GM12878 (cell line): ENCODE data around the gene FRMPD2. TPM values are rescaled to one million over a fixed set of nuclear protein-coding genes. Genes with fewer than 3 reads are reported as not detected.

Source experiments
- ATAC-seq: fragments of 200-7000 bp; cut with Tn5 transposase; 3 replicates; pipeline ENCODE4 v1.9.1; 2020; ENCODE audit warnings: mild to moderate bottlenecking, moderate library complexity
- BruUV-seq: library from RNA; stranded (reverse); fragments of 400-500 nt; replicated peaks from 2 replicates; lab custom pipeline; 2021; lab: Mats Ljungman, UMichigan
- CTCF ChIA-PET: fragments of 300-600 bp; sonication (Branson Sonifier 250); formaldehyde crosslinking; extraction: SDS; loops from one replicate; lab custom pipeline; 2021; ENCODE audit warnings: inconsistent platforms; lab: Yijun Ruan, JAX
- POLR2A ChIA-PET: fragments of 350-600 bp; formaldehyde crosslinking; extraction: SDS; loops from one replicate; lab custom pipeline; 2021; ENCODE audit warnings: inconsistent platforms; lab: Charles Lee
- RAD21 ChIA-PET: fragments of 300-600 bp; sonication (Branson Sonifier 250); formaldehyde crosslinking; loops from one replicate; lab custom pipeline; 2023; ENCODE audit warnings: antibody characterized with exemption; ENCODE audit not compliant: unreplicated experiment; lab: Charles Lee
- SMC1A ChIA-PET: fragments of 300-600 bp; sonication (Branson Sonifier 250); formaldehyde crosslinking; loops from one replicate; lab custom pipeline; 2023; ENCODE audit not compliant: unreplicated experiment, uncharacterized antibody; lab: Charles Lee
- DNase-seq: peaks from one replicate; pipeline ENCODE4 v3.0.0-alpha.2; 2011; ENCODE audit warnings: low read depth, low spot score
- FAIRE-seq: peaks from 3 replicates; lab custom pipeline; 2011; peaks lifted over from hg19 to GRCh38; lab: Jason Lieb, UNC
- H2AFZ ChIP-seq: 2 replicates; pipeline ENCODE4 v1.6.0; 2011; ENCODE audit warnings: low read depth, low read length, control low read depth; ENCODE audit not compliant: control insufficient read depth
- H3K27ac ChIP-seq: 2 replicates; pipeline ENCODE4 v1.5.1; 2011; ENCODE audit warnings: control low read depth; ENCODE audit not compliant: control insufficient read depth, insufficient read depth
- H3K27me3 ChIP-seq, 2 experiments: replicated peaks in 1 of 2; 2 replicates each; pipeline versions ENCODE4 v1.6.0 to v1.6.1; 2011; ENCODE audit warnings: low read length in 1 of 2; ENCODE audit not compliant: control insufficient read depth in 2 of 2, insufficient read depth in 2 of 2
- H3K36me3 ChIP-seq, 2 experiments: 2 replicates each; pipeline ENCODE4 v1.5.1; 2011; ENCODE audit warnings: low read length in 1 of 2; ENCODE audit not compliant: control insufficient read depth in 2 of 2, insufficient read depth in 2 of 2
- H3K4me1 ChIP-seq: 2 replicates; pipeline ENCODE4 v1.6.1; 2011; ENCODE audit warnings: mild to moderate bottlenecking, low read length, moderate library complexity, mixed read lengths; ENCODE audit not compliant: control insufficient read depth, insufficient read depth
- H3K4me2 ChIP-seq: 2 replicates; pipeline ENCODE4 v1.6.0; 2011; ENCODE audit warnings: control low read depth; ENCODE audit not compliant: control insufficient read depth, insufficient read depth
- H3K4me3 ChIP-seq: fragments of 200-600 bp; sonication (generic); 2 replicates; pipeline ENCODE4 v1.5.1; 2016
- H3K79me2 ChIP-seq: 2 replicates; pipeline ENCODE4 v1.6.0; 2011; ENCODE audit warnings: low read length; ENCODE audit not compliant: control insufficient read depth, insufficient read depth
- H3K9ac ChIP-seq: 2 replicates; pipeline ENCODE4 v1.8.0; 2011; ENCODE audit warnings: low read length, control low read depth, mixed read lengths; ENCODE audit not compliant: control insufficient read depth, insufficient read depth
- H3K9me3 ChIP-seq: replicated peaks from 3 replicates; pipeline ENCODE4 v1.5.1; 2011; ENCODE audit warnings: mild to moderate bottlenecking, low read length; ENCODE audit not compliant: control insufficient read depth, insufficient read depth
- H4K20me1 ChIP-seq: 2 replicates; pipeline ENCODE4 v1.6.0; 2011; ENCODE audit not compliant: control insufficient read depth, insufficient read depth
- BMI1 ChIP-seq: fragments of 450-650 bp; IDR thresholded peaks from 2 replicates; pipeline ENCODE4 v1.6.1; 2016; ENCODE audit warnings: mild to moderate bottlenecking, moderate library complexity, borderline replicate concordance
- EP300 ChIP-seq, 2 experiments: fragments of 150-350 bp in 1 of 2; IDR thresholded peaks; 2 replicates each; pipeline ENCODE4 v1.6.1; 2011 to 2012; ENCODE audit warnings: low read depth in 2 of 2, low read length in 2 of 2, borderline replicate concordance in 1 of 2, improper control_type of control experiment in 1 of 2, inconsistent platforms in 1 of 2; ENCODE audit not compliant: control insufficient read depth in 1 of 2
- GABPA ChIP-seq: IDR thresholded peaks from 2 replicates; pipeline ENCODE4 v1.6.1; 2014; ENCODE audit warnings: antibody characterized with exemption, low read depth, mild to moderate bottlenecking, inconsistent platforms
- JUNB ChIP-seq: IDR thresholded peaks from 2 replicates; pipeline ENCODE4 v1.6.1; 2016; ENCODE audit warnings: antibody characterized with exemption, mild to moderate bottlenecking
- NFXL1 ChIP-seq: fragments of 450-650 bp; IDR thresholded peaks from 2 replicates; pipeline ENCODE4 v1.6.1; 2017; ENCODE audit warnings: antibody characterized with exemption, mild to moderate bottlenecking, borderline replicate concordance
- RUNX3 ChIP-seq: IDR thresholded peaks from 2 replicates; pipeline ENCODE4 v1.6.1; 2012; ENCODE audit warnings: low read length, inconsistent platforms
- SMARCA5 ChIP-seq: fragments of 450-650 bp; IDR thresholded peaks from 2 replicates; pipeline ENCODE4 v1.6.1; 2017; ENCODE audit warnings: mild to moderate bottlenecking
- SPI1 ChIP-seq: IDR thresholded peaks from 2 replicates; pipeline ENCODE4 v1.6.1; 2011; ENCODE audit warnings: low read depth, mild to moderate bottlenecking, low read length, moderate library complexity, borderline replicate concordance; ENCODE audit not compliant: insufficient read depth
- ZNF687 ChIP-seq: fragments of 450-650 bp; IDR thresholded peaks from 2 replicates; pipeline ENCODE4 v1.6.1; 2017; ENCODE audit warnings: mild to moderate bottlenecking, moderate library complexity
- WGBS: methylation state at CpG from one replicate; pipeline ENCODE4 v1.1.6; 2016; ENCODE audit warnings: low lambda C conversion rate; ENCODE audit not compliant: insufficient replicate concordance, insufficient coverage; ENCODE audit errors: missing lambda C conversion rate; 5-methylcytosine and 5-hydroxymethylcytosine counted together
- in situ Hi-C: fragments of 300-500 bp; cut with MboI; formaldehyde crosslinking; loops from 9 replicates; pipeline ENCODE4 v1.14.3; 2018; ENCODE audit warnings: mixed read lengths
- intact Hi-C: fragments of 100-400 bp; cut with micrococcal nuclease; formaldehyde crosslinking; loops from one replicate; pipeline ENCODE4 v1.14.2; 2022; ENCODE audit not compliant: unreplicated experiment
- polyA plus RNA-seq, 11 experiments: library from polyadenylated mRNA; depleted of rRNA in 4 of 11; unstranded in 6 of 11; stranded (reverse) in 5 of 11; fragments of >200 nt; fragmentation: Nextera tagmentation in 4 of 11; fragmentation: Illumina TruSeq in 1 of 11; extraction: Ambion mirVana in 4 of 11; extraction: Trizol in 1 of 11; gene quantifications; 1 replicate in 1 of 11; 2 replicates in 10 of 11; pipeline versions ENCODE4 v1.2.1 to v1.2.3, GENCODE V29; 2011 to 2016; ENCODE audit warnings: inconsistent platforms in 2 of 11, missing spikeins in 2 of 11, low read depth in 1 of 11
- total RNA-seq, 4 experiments: library from RNA; depleted of rRNA in 3 of 4; stranded (reverse); fragments of >200 nt in 3 of 4; fragmentation: Illumina TruSeq in 1 of 4; extraction: Trizol in 1 of 4; gene quantifications; 2 replicates each; pipeline versions ENCODE4 v1.2.1 to v1.2.3, GENCODE V29; 2013 to 2021

Gene FRMPD2
- total and polyA plus RNA-seq, 10 of the 15 experiments (the other 5 are each of a cell fraction or from before 2014, with no cell fraction given), result 0.38 to 5.7 (median 1.4) TPM

GRCh38 chr10:48231699-48232315 is 42.7 kb downstream of the FRMPD2 start (continued):
- TF ChIP-seq NFXL1 (no peak), EP300 (IDR thresholded peaks at IDR 0.05; ENCODE audit: borderline replicate concordance in 1 of 2, control insufficient read depth in 1 of 2, low read depth in 2 of 2, low read length in 2 of 2) (peak in 1 of 2 experiments; percentile 25; a peak in 1 of 4 replicates), ZNF687 (no peak)

GRCh38 chr10:48231178-48231577 is 43.3 kb downstream of the FRMPD2 start:
- DNase-seq (peak; percentile 38), FAIRE-seq (no peak), ATAC-seq (peak; percentile 85)
- ChIA-PET SMC1A (interaction anchor here (1.1 to 2.4 kb wide), 8 partner anchors 17 to 59 kb away, joined by 3 to 9 read pairs (median 5); no protein-coding TSS in a partner anchor), CTCF (interaction anchor here (1.6 to 2.3 kb wide), 3 partner anchors 16 to 60 kb away, joined by 4 to 9 read pairs (median 8); no protein-coding TSS in a partner anchor), RAD21 (interaction anchor here (1.0 to 2.1 kb wide), 7 partner anchors 15 to 159 kb away, joined by 3 to 13 read pairs (median 4); no protein-coding TSS in a partner anchor), POLR2A (interaction anchor here (1.0 to 2.0 kb wide), 2 partner anchors 23 to 49 kb away, joined by 3 to 9 read pairs; no protein-coding TSS in a partner anchor)
- H2AFZ ChIP-seq, result no peak overlapping the region
- intact Hi-C loops (loop anchor here (2.0 kb wide), 1 partner anchor 48 kb away; no protein-coding TSS in a partner anchor), in situ Hi-C loops (no loop called here)
- BruUV-seq, result no TSS peak
- no peak overlapping the region for H3K9ac ChIP-seq
- H3K79me2 ChIP-seq, result no peaks in the 10 kb centered on the region
- no peaks in the 10 kb centered on the region for H3K9me3 ChIP-seq
- 0% methylated on average over 2 of the region's 2 CpGs for WGBS
- H3K27me3 ChIP-seq, result no peaks in the 10 kb centered on the region
- TF ChIP-seq JUNB (peak; percentile 9; the same call in 1 of the 2 replicates), RUNX3 (peak; percentile 42), SMARCA5 (0 out of 2 replicates have a peak, but pooled peaks have one; percentile 13), BMI1 (no peak), GABPA (no peak), SPI1 (no peak)
- peak overlapping the region; percentile 30; the same call in 1 of the 2 replicates for H3K4me2 ChIP-seq
- H3K4me1 ChIP-seq, result peaks cover 16% of the 10 kb centered on the region
- H3K36me3 ChIP-seq, result no peaks in the 10 kb centered on the region
- no peaks in the 10 kb centered on the region for H4K20me1 ChIP-seq
- H3K4me3 ChIP-seq, result 0 out of 2 replicates have a peak overlapping the region, but pooled peaks have one; percentile 25
- H3K27ac ChIP-seq, result no peak overlapping the region
